ENCODE results near the gene AMIGO1. TPM values are rescaled to one million over a fixed set of nuclear protein-coding genes. Genes with fewer than 3 reads are reported as not detected.

Gene AMIGO1
- total and polyA plus RNA-seq, 10 of the 15 experiments (the other 5 are each of a cell fraction or from before 2014, with no cell fraction given): 0.02 to 0.28 (median 0.08) TPM; not detected in 1

DNA sequence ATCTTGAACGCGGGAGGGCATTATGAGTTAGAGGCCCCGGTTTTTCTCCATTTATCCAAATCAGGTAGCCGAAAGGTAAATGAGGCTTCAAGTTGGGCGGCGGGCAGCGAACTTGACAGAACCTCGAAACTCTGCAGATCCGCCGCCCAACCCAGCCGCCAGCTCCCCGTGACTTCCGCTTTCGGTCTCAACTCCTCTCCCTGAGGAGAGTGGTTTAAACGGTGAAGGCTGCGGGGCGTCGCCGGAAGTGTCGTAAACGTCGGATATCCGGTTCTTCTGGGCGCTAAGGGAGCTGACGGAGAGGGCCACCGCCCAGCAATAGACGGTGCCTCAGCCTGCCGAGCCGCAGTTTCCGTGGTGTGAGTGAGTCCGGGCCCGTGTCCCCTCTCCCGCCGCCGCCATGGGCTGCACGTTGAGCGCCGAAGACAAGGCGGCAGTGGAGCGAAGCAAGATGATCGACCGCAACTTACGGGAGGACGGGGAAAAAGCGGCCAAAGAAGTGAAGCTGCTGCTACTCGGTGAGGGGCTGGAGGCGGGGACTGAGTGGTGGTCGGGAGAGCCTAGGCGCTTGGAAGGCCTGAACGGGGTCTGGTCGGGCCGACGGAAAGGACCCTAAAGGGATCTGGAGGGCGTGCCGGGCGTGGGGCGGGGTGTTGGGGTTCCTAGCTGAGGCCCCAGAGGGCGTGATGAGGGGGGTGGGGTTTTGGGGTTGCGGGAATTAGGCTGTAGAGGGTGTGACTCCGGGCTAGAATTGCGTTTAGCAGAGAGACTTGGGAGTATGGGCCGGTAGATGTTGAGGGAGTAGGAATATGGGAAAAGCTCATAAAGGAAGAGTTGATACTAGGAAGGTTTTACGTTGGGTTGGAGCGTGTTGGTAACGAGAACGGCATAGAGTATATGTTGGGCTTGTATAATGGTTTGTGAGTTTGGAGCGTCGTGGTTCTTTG lies 39.1 kb upstream of the AMIGO1 start, which contains the start of gene GNAI3 (continued):
- TF ChIP-seq, protein P1, sequence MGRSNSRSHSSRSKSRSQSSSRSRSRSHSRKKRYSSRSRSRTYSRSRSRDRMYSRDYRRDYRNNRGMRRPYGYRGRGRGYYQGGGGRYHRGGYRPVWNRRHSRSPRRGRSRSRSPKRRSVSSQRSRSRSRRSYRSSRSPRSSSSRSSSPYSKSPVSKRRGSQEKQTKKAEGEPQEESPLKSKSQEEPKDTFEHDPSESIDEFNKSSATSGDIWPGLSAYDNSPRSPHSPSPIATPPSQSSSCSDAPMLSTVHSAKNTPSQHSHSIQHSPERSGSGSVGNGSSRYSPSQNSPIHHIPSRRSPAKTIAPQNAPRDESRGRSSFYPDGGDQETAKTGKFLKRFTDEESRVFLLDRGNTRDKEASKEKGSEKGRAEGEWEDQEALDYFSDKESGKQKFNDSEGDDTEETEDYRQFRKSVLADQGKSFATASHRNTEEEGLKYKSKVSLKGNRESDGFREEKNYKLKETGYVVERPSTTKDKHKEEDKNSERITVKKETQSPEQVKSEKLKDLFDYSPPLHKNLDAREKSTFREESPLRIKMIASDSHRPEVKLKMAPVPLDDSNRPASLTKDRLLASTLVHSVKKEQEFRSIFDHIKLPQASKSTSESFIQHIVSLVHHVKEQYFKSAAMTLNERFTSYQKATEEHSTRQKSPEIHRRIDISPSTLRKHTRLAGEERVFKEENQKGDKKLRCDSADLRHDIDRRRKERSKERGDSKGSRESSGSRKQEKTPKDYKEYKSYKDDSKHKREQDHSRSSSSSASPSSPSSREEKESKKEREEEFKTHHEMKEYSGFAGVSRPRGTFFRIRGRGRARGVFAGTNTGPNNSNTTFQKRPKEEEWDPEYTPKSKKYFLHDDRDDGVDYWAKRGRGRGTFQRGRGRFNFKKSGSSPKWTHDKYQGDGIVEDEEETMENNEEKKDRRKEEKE (IDR thresholded peaks at IDR 0.05): no peak
- TF ChIP-seq, protein P2, sequence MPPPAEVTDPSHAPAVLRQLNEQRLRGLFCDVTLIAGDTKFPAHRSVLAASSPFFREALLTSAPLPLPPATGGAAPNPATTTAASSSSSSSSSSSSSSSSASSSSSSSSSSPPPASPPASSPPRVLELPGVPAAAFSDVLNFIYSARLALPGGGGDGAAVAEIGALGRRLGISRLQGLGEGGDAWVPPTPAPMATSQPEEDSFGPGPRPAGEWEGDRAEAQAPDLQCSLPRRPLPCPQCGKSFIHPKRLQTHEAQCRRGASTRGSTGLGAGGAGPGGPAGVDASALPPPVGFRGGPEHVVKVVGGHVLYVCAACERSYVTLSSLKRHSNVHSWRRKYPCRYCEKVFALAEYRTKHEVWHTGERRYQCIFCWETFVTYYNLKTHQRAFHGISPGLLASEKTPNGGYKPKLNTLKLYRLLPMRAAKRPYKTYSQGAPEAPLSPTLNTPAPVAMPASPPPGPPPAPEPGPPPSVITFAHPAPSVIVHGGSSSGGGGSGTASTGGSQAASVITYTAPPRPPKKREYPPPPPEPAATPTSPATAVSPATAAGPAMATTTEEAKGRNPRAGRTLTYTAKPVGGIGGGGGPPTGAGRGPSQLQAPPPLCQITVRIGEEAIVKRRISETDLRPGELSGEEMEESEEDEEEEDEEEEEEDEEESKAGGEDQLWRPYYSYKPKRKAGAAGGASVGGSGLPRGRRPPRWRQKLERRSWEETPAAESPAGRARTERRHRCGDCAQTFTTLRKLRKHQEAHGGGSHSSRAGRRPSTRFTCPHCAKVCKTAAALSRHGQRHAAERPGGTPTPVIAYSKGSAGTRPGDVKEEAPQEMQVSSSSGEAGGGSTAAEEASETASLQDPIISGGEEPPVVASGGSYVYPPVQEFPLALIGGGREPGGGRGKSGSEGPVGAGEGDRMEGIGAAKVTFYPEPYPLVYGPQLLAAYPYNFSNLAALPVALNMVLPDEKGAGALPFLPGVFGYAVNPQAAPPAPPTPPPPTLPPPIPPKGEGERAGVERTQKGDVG (CRISPR knock-in tag; IDR thresholded peaks at IDR 0.05): no peak
- no peak for TF ChIP-seq MTA2 (IDR thresholded peaks at IDR 0.05; ENCODE audit: low read depth)
- no peak for TF ChIP-seq HDAC2 (IDR thresholded peaks at IDR 0.05)
- TF ChIP-seq SIX5 (IDR thresholded peaks at IDR 0.05; ENCODE audit: low read depth, low read length, severe bottlenecking): no peak
- TF ChIP-seq SREBF1 (IDR thresholded peaks at IDR 0.05; ENCODE audit: low read length): no peak
- peak; percentile 68; the same call in 1 of the 2 replicates for TF ChIP-seq NKRF (conservative IDR thresholded peaks at IDR 0.05)
- TF ChIP-seq BHLHE40 (IDR thresholded peaks at IDR 0.05; ENCODE audit: borderline replicate concordance in 1 of 2, low read depth in 2 of 2, low read length in 1 of 2): peak; percentile 94
- TF ChIP-seq CBFB (IDR thresholded peaks at IDR 0.05; ENCODE audit: low read depth): no peak; the same call in none of the 2 replicates
- TF ChIP-seq ASH2L (IDR thresholded peaks at IDR 0.05; ENCODE audit: borderline replicate concordance, low read depth): no peak
- TF ChIP-seq POLR2AphosphoS2 (IDR thresholded peaks at IDR 0.05; ENCODE audit: low read depth, low read length): peak; percentile 80; the same call in 1 of the 2 replicates
- peak; percentile 86; the same call in 1 of the 2 replicates for TF ChIP-seq HDGF (IDR thresholded peaks at IDR 0.05)
- no peak for TF ChIP-seq ZNF622 (IDR thresholded peaks at IDR 0.05)
- peak; percentile 79 for TF ChIP-seq KLF5 (IDR thresholded peaks at IDR 0.05; ENCODE audit: partially characterized antibody)
- TF ChIP-seq, protein P3, sequence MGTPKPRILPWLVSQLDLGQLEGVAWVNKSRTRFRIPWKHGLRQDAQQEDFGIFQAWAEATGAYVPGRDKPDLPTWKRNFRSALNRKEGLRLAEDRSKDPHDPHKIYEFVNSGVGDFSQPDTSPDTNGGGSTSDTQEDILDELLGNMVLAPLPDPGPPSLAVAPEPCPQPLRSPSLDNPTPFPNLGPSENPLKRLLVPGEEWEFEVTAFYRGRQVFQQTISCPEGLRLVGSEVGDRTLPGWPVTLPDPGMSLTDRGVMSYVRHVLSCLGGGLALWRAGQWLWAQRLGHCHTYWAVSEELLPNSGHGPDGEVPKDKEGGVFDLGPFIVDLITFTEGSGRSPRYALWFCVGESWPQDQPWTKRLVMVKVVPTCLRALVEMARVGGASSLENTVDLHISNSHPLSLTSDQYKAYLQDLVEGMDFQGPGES (IDR thresholded peaks at IDR 0.05): no peak
- TF ChIP-seq SREBF2 (IDR thresholded peaks at IDR 0.05; ENCODE audit: low read length): no peak
- peak; percentile 73 for TF ChIP-seq IKZF1 (conservative IDR thresholded peaks at IDR 0.05)
- TF ChIP-seq CTCF (IDR thresholded peaks at IDR 0.05 in 2 of 3, conservative IDR thresholded peaks at IDR 0.05 in 1 of 3; ENCODE audit: control insufficient read depth in 2 of 3, extremely low read depth in 1 of 3, insufficient read depth in 1 of 3, low read depth in 3 of 3, low read length in 3 of 3): no peak
